ENCODE measurements around the gene FIGNL1. TPM values are rescaled to one million over a fixed set of nuclear protein-coding genes. Genes with fewer than 3 reads are reported as not detected.

The FIGNL1 gene
- total RNA-seq, 1 experiment from 2014 or later: 25.7 TPM

GRCh38 chr7:50446542-50446960, 3.6 kb downstream of the FIGNL1 start:
- Histone ChIP-seq H3K4me1 (replicated peaks; ENCODE audit: insufficient read depth) (peaks cover 41% of the 10 kb centered on the region), H3K27ac (peak overlapping the region; percentile 94), H3K4me2 (peak overlapping the region; percentile 50), H3K9me3 (ENCODE audit: insufficient read depth, low read depth) (0 out of 2 replicates have a peak, but pooled peaks cover 4% of the 10 kb centered on the region), H3K9me2 (ENCODE audit: insufficient read depth) (no peaks in the 10 kb centered on the region), H3K27me3 (ENCODE audit: insufficient read depth, low read depth) (no peaks in the 10 kb centered on the region), H3K79me2 (ENCODE audit: low read depth) (peaks cover 58% of the 10 kb centered on the region), H3K36me3 (ENCODE audit: low read depth) (peaks cover 32% of the 10 kb centered on the region), H3K4me3 (no peak overlapping the region), H2AFZ (no peak overlapping the region), H4K20me1 (ENCODE audit: insufficient read depth) (no peaks in the 10 kb centered on the region; the same call in 1 of the 2 replicates), H3F3A (ENCODE audit: insufficient read depth, low read depth) (peaks cover 42% of the 10 kb centered on the region)
- peak; percentile 75 to 100 for DNase-seq
- intact Hi-C loops (cut with micrococcal nuclease; ENCODE audit: unreplicated experiment): loop anchor here (1.0 to 10.0 kb wide), 3 partner anchors 9 to 716 kb away; no protein-coding TSS in a partner anchor
- BruUV-seq (replicated peaks): no TSS peak
- ChIA-PET CTCF (interaction anchor here (0.7 kb wide), 1 partner anchor 1426 kb away, joined by 5 read pairs; no protein-coding TSS in a partner anchor), POLR2A (ENCODE audit: unreplicated experiment) (interaction anchor here (0.5 to 0.6 kb wide), 2 partner anchors 159 to 866 kb away, joined by 3 read pairs; no protein-coding TSS in a partner anchor)
- no peak for TF ChIP-seq CTCF (conservative IDR thresholded peaks at IDR 0.05)
- TF ChIP-seq EZH2 (IDR thresholded peaks at IDR 0.05; ENCODE audit: low read depth): no peak

GRCh38 chr7:50436133-50436806, 13.9 kb downstream of the FIGNL1 start:
- Histone ChIP-seq H3K27ac (peak overlapping the region; percentile 85), H2AFZ (no peak overlapping the region), H3K9me2 (ENCODE audit: insufficient read depth) (no peaks in the 10 kb centered on the region; the same call in 1 of the 2 replicates), H3K4me1 (replicated peaks; ENCODE audit: insufficient read depth) (peaks cover 17% of the 10 kb centered on the region), H4K20me1 (ENCODE audit: insufficient read depth) (no peaks in the 10 kb centered on the region), H3K9me3 (ENCODE audit: insufficient read depth, low read depth) (no peaks in the 10 kb centered on the region), H3K27me3 (ENCODE audit: insufficient read depth, low read depth) (no peaks in the 10 kb centered on the region), H3K4me2 (peak overlapping the region; percentile 26; the same call in 1 of the 2 replicates), H3F3A (ENCODE audit: insufficient read depth, low read depth) (peaks cover 10% of the 10 kb centered on the region), H3K4me3 (no peak overlapping the region), H3K79me2 (ENCODE audit: low read depth) (no peaks in the 10 kb centered on the region), H3K36me3 (ENCODE audit: low read depth) (0 out of 2 replicates have a peak, but pooled peaks cover 10% of the 10 kb centered on the region)
- CTCF ChIA-PET: no interaction called here
- BruUV-seq (replicated peaks): no TSS peak
- TF ChIP-seq CTCF (conservative IDR thresholded peaks at IDR 0.05) (no peak), EZH2 (IDR thresholded peaks at IDR 0.05; ENCODE audit: low read depth) (no peak)
- POLR2A ChIA-PET (ENCODE audit: unreplicated experiment): no interaction called here
- DNase-seq: peak; percentile 36 to 80
- intact Hi-C loops (cut with micrococcal nuclease; ENCODE audit: unreplicated experiment): no loop called here

GRCh38 chr7:50431722-50432305, 18.3 kb downstream of the FIGNL1 start:
- CTCF ChIA-PET: no interaction called here

More at GRCh38 chr7:50431722-50432305, 18.3 kb downstream of the FIGNL1 start:
- Histone ChIP-seq H3K4me2 (no peak overlapping the region), H3F3A (ENCODE audit: insufficient read depth, low read depth) (peaks cover 10% of the 10 kb centered on the region), H3K4me3 (no peak overlapping the region), H4K20me1 (ENCODE audit: insufficient read depth) (no peaks in the 10 kb centered on the region), H3K4me1 (replicated peaks; ENCODE audit: insufficient read depth) (peaks cover 12% of the 10 kb centered on the region), H2AFZ (no peak overlapping the region), H3K9me3 (ENCODE audit: insufficient read depth, low read depth) (no peaks in the 10 kb centered on the region), H3K27me3 (ENCODE audit: insufficient read depth, low read depth) (peaks cover 5% of the 10 kb centered on the region; the same call in 1 of the 2 replicates), H3K36me3 (ENCODE audit: low read depth) (no peaks in the 10 kb centered on the region), H3K9me2 (ENCODE audit: insufficient read depth) (no peaks in the 10 kb centered on the region; the same call in 1 of the 2 replicates), H3K27ac (no peak overlapping the region), H3K79me2 (ENCODE audit: low read depth) (no peaks in the 10 kb centered on the region)
- BruUV-seq (replicated peaks): no TSS peak
- POLR2A ChIA-PET (ENCODE audit: unreplicated experiment): no interaction called here
- no peak for DNase-seq
- intact Hi-C loops (cut with micrococcal nuclease; ENCODE audit: unreplicated experiment): no loop called here
- TF ChIP-seq EZH2 (IDR thresholded peaks at IDR 0.05; ENCODE audit: low read depth) (no peak), CTCF (conservative IDR thresholded peaks at IDR 0.05) (no peak)

Data from PC-9 (cell line).